Measurements from ENCODE around the gene PRICKLE4. TPM values are rescaled to one million over a fixed set of nuclear protein-coding genes. Genes with fewer than 3 reads are reported as not detected.

The PRICKLE4 gene
- total RNA-seq, 1 experiment from 2014 or later, result 0.70 TPM

DNA sequence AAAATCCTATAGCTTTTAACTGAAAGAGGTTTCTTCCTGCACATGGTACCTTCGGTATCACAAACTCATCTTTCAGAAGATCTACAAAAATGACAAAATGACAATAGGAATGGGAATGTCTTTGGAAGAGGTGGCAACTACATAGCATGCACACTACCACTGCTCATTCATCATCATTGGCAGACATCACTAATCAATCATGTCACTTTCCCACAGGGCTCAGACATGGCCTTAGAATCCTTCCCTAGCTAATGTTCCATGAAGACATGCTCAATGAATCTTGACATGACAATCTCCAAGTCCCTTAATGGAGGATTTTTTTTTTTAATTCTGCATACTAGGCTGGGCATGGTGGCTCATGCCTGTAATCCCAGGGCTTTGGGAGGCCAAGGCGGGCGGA is 30.2 kb upstream of the PRICKLE4 start:
- Histone ChIP-seq H4K20me1 (ENCODE audit: control insufficient read depth, insufficient read depth, insufficient read length) (no peaks in the 10 kb centered on the region), H2BK15ac (ENCODE audit: low read depth, low read length) (no peak overlapping the region), H2BK20ac (ENCODE audit: low read depth, low read length, poor library complexity, severe bottlenecking) (no peak overlapping the region), H4K8ac (replicated peaks; ENCODE audit: insufficient read length, low read depth, low read length) (no peak overlapping the region), H4K5ac (ENCODE audit: insufficient read length, low read depth, low read length) (no peak overlapping the region), H3K27me3 (ENCODE audit: insufficient read depth, low read length) (no peaks in the 10 kb centered on the region), H3K23me2 (ENCODE audit: insufficient read length, low read depth, low read length, poor library complexity, severe bottlenecking) (no peaks in the 10 kb centered on the region), H3K18ac (ENCODE audit: insufficient read length, low read depth, low read length) (no peak overlapping the region), H3K23ac (ENCODE audit: insufficient read length, low read depth, low read length) (no peak overlapping the region), H2AK5ac (ENCODE audit: insufficient read length, low read length) (no peak overlapping the region), H2BK120ac (ENCODE audit: low read depth, low read length, poor library complexity, severe bottlenecking) (no peak overlapping the region), H4K91ac (ENCODE audit: insufficient read length, low read depth, low read length) (no peak overlapping the region), H3K79me1 (ENCODE audit: insufficient read depth, low read depth, low read length, poor library complexity, severe bottlenecking) (no peaks in the 10 kb centered on the region), H3K4ac (ENCODE audit: low read depth, low read length) (no peak overlapping the region), H3K4me2 (ENCODE audit: insufficient read depth, insufficient read length, low read length) (no peak overlapping the region), H2BK12ac (ENCODE audit: insufficient read length, low read depth, low read length) (no peak overlapping the region), H3K79me2 (ENCODE audit: insufficient read depth, low read length) (no peaks in the 10 kb centered on the region), H3K56ac (ENCODE audit: insufficient read length, low read depth, low read length) (no peak overlapping the region), H2BK5ac (ENCODE audit: insufficient read length, low read length) (no peak overlapping the region), H3K14ac (ENCODE audit: insufficient read depth, low read length) (no peak overlapping the region), H3T11ph (ENCODE audit: low read length) (no peak overlapping the region), H3K27ac (ENCODE audit: insufficient read length, low read depth, low read length) (no peak overlapping the region), H2AFZ (ENCODE audit: low read length) (no peak overlapping the region), H3K9me3 (ENCODE audit: control insufficient read depth, low read depth, low read length) (no peaks in the 10 kb centered on the region), H3K4me1 (ENCODE audit: insufficient read depth, low read length) (no peaks in the 10 kb centered on the region), H3K9ac (ENCODE audit: extremely low read depth, insufficient read length, low read length) (no peak overlapping the region)
- TF ChIP-seq, protein P1, sequence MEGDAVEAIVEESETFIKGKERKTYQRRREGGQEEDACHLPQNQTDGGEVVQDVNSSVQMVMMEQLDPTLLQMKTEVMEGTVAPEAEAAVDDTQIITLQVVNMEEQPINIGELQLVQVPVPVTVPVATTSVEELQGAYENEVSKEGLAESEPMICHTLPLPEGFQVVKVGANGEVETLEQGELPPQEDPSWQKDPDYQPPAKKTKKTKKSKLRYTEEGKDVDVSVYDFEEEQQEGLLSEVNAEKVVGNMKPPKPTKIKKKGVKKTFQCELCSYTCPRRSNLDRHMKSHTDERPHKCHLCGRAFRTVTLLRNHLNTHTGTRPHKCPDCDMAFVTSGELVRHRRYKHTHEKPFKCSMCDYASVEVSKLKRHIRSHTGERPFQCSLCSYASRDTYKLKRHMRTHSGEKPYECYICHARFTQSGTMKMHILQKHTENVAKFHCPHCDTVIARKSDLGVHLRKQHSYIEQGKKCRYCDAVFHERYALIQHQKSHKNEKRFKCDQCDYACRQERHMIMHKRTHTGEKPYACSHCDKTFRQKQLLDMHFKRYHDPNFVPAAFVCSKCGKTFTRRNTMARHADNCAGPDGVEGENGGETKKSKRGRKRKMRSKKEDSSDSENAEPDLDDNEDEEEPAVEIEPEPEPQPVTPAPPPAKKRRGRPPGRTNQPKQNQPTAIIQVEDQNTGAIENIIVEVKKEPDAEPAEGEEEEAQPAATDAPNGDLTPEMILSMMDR (conservative IDR thresholded peaks at IDR 0.05), result no peak
- Mint-ChIP-seq H3K27me3 (ENCODE audit: low read depth) (peaks cover 11% of the 10 kb centered on the region), H3K27ac (no peak overlapping the region), H3K4me1 (peaks cover 0 to 4% of the 10 kb centered on the region in 2 experiments; a peak in 1 of 4 replicates), H3K36me3 (ENCODE audit: insufficient read depth in 1 of 3, low read depth in 3 of 3) (no peaks in the 10 kb centered on the region), H3K4me3 (no peak overlapping the region), H3K9me3 (no peaks in the 10 kb centered on the region)
- no peak for DNase-seq
- whole genome bisulfite sequencing (ENCODE audit: extremely low coverage, insufficient read length, low lambda C conversion rate), result no CpG with 5 or more reads among the region's 3 CpGs
